Activated CD4-positive, alpha-beta T cell treated with anti-CD3 and anti-CD28 coated beads for 4 hours (primary cell): Measurements from ENCODE around the gene ABHD18.
"Not testable (repeated sequence)": the region's sequence is repeated elsewhere in the genome, so short reads cannot be mapped to it uniquely, and the experiment has no call there.

Experiments used
- DNase-seq, 2 donors: peaks; one replicate each; pipeline ENCODE4 v3.0.0-alpha.2; 2020

Gene ABHD18

GRCh38 chr4:127965062-127965802 lies at the start of gene ABHD18, which contains the start of gene MFSD8:
TSS of gene ABHD18 (plus strand) at chr4:127965406. CDS start at chr4:127982956, 17,550 bp downstream.
TSS of gene MFSD8 (minus strand) at chr4:127965173. CDS start at chr4:127965133, 40 bp downstream.
- peak; percentile 99 for DNase-seq

DNA sequence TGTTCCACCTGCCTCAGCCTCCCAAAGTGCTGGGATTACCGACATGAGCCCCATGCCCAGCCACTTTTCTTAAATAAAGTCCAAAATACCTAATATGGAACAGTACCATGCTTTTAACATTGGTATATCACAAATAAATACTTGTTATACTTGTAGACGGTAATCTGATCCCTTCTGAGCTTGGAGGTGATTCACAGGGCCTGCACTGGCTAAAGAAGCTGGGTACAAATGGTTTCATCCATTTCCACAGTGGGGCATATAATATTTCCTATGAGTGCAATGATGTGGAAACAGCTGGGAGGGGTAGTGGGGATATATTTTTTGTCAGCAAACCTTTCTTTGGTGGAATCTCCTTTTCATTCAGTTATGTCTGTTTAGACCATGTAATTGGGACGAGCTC lies 48.7 kb upstream of the ABHD18 start:
- no peak for DNase-seq

- no peak for DNase-seq
These were observed 48.1 kb upstream of the ABHD18 start for GRCh38 chr4:127917151-127917550.

GRCh38 chr4:127920521-127920920 lies 44.7 kb upstream of the ABHD18 start:
- no peak for DNase-seq

GRCh38 chr4:127922226-127922625 lies 43.0 kb upstream of the ABHD18 start:
- no peak for DNase-seq

DNA sequence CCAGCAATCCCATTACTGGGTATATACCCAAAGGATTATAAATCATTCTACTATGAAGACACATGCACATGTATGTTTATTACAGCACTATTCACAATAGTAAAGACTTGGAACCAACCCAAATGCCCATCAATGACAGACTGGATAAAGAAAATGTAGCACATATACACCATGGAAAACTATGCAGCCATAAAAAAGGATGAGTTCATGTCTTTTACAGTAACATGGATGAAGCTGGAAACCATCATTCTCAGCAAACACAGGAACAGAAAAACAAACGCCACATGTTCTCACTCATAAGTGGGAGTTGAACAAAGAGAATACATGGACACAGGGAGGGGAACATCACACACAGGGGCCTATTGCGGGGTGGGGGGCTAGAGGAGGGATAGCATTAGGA lies 39.5 kb upstream of the ABHD18 start:
- DNase-seq, result not testable (repeated sequence)

DNA sequence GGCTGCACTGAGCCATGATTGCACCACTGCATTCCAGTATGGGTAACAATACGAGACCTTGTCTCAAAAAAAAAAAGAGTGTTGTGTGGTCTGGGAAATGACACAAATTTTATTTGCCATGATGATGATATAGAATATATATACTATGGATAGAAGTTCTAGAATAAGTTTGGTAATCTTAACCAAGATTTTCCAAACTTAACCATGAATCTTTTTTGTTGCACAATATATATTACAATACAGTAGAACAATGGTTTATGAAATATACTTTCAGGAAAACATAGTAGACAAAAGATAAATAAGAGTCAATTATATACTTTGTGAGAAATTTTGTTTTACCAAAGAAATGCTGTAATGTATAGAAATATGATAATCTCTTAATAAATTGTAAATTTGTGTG lies 35.0 kb upstream of the ABHD18 start:
- DNase-seq, result no peak

GRCh38 chr4:127931836-127932235 lies 33.4 kb upstream of the ABHD18 start:
- not testable (repeated sequence) for DNase-seq

- no peak for DNase-seq
These were observed 28.2 kb upstream of the ABHD18 start for GRCh38 chr4:127936974-127937373.

- no peak for DNase-seq
These were observed 8.1 kb upstream of the ABHD18 start for GRCh38 chr4:127957105-127957504.

DNA sequence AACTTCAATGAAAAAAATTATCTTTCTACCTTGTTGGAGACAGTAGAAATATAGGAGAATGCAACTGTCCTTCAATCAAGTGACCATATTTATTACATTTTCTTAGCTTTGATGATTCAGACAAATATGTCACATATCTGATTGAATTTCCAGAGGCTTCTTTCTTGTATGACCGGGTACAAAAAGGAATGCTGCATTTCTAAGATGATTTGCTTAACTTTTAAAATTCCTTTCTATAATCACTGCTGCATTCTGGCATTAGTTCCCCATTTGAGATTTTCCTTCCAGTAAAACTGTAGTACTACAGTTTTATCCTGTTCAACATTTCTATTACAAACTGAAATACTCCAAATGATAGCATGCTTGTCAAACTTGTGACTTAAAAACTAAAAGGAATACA lies 5.4 kb upstream of the ABHD18 start:
- DNase-seq, result no peak

- DNase-seq, result not testable (repeated sequence)
These were observed 1.4 kb upstream of the ABHD18 start for GRCh38 chr4:127963633-127964398.

DNA sequence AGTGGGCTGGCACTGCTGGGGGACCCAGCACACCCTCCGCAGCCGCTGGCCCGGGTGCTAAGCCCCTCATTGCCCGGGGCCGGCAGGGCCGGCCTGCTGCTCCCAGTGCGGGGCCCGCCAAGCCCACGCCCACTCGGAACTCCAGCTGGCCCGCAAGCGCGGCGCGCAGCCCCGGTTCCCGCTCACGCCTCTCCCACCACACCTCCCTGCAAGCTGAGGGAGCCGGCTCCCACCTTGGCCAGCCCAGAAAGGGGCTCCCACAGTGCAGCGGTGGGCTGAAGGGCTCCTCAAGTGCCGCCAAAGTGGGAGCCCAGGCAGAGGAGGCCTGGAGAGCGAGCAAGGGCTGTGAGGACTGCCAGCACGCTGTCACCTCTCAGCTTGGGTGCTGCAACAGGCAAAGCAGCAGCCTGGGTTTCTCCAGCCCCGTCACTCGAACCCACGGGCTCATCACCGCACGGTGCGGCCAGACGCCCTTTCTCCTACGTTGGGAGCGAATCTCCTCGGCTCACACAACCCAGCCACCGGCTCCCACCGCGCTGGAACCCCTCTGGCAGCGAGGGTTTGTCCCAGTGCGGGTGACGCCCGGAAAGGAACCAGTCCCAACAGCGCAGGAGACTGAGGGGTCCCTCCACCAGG lies 662 bp upstream of the ABHD18 start:
- peak in 1 of 2 donors; percentile 19 for DNase-seq

DNA sequence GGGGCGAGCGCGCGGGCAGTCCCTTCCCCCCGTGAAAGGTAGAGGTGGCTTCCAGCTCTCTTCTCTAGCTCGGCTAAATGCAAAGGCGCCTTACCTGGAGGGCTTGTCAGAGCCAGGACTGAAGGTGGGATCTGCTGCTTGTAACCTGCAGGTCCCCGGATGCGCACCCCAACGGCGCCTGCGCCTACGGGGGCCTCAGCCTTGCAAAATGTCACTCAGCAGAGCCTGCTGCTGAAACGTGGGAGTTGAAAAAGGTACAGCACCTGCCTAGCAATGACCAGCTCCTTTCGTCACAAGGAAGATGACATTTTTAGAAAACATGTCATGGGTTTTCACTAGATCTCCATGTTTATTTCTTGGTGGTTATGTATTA lies 583 bp downstream of the ABHD18 start:
- peak; percentile 66 to 68 for DNase-seq

DNA sequence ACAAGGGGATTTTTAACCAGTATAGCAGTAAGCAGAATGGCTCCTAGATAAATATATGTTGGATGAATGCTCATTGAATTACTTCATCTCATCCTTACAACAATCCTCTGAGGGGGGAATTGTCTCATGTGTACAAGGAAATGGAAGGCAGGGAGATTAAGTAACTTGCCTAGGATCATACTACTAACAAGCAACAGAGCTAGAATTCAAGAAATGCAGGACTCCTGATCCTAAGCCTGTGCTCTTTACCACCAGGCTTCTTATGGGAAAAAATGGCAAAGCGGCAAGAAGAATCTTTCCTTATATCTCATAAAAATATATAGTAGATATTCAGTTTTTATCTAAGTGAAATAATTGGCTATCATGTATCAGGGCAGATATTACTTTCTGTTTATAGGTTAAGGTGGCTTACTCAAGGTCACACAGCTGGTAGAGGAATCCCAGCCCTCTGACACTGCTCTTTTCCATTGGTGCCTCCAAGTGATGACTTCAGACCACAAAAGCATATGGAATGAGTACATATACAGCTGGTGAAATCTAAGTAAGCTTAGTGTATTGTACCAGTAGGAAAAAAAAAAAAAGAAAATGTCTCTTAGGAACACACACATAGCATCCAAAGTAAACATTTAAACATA lies 2.1 kb downstream of the ABHD18 start:
- no peak for DNase-seq

GRCh38 chr4:127968586-127968985 lies 3.4 kb downstream of the ABHD18 start:
- DNase-seq, result no peak

GRCh38 chr4:127970925-127971324 lies 5.7 kb downstream of the ABHD18 start:
- DNase-seq, result not testable (repeated sequence)

GRCh38 chr4:127975121-127975770 lies 10.0 kb downstream of the ABHD18 start:
- no peak for DNase-seq

- no peak for DNase-seq
These were observed 13.7 kb downstream of the ABHD18 start for GRCh38 chr4:127978930-127979329.

DNA sequence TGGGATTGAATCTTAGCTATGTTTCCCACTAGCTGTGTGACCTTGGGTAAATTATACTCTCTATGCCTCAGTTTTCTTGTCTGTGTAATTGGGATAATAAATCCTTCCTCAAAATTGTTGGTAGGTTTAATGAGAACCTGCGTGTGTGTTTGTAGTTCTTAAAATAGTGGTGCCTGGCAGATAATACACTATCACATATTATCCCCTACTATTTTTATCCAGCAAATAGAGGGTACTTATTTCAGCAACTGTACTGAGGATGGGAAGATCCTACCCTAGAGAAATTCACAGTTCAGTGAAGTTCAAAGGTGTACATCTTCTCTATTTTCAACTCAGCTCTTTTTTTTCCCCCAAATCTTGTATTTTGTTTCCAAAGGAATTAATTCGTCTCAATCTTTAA lies 17.2 kb downstream of the ABHD18 start:
- DNase-seq, result no peak

DNA sequence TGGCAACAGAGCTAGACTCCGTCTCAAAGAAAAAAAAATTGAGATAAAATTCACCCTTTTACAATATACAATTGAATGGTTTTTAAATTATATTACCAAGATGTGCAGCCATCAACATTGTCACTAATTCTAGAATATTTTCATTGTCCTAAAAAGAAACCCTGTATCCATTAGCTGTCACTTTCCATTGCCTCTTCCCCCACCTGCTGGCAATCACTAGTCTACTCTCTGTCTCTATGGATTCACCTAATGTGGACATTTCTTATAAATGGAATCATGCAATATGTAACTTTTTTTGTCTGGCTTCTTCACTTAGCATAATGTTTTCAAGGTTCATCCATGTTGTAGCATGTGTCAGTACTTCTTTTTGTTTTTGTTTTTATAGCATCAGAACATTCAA lies 20.8 kb downstream of the ABHD18 start:
- DNase-seq, result no peak

DNA sequence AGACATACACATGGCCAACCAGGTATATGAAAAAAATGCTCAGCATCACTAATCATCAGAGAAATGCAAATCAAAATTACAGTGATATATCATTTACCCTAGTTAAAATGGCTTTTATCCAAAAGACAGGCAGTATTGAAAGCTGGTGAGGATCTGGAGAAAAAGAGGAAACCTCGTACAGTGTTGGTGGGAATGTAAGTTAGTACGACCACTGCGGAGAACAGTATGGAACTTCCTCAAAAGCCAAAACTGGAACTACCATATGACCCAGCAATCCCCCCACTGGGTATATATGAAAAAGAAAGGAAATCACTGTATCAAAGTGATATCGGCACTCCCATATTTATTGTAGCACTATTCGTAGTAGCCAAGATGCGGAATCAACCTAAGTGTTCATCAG lies 23.4 kb downstream of the ABHD18 start:
- no peak for DNase-seq

DNA sequence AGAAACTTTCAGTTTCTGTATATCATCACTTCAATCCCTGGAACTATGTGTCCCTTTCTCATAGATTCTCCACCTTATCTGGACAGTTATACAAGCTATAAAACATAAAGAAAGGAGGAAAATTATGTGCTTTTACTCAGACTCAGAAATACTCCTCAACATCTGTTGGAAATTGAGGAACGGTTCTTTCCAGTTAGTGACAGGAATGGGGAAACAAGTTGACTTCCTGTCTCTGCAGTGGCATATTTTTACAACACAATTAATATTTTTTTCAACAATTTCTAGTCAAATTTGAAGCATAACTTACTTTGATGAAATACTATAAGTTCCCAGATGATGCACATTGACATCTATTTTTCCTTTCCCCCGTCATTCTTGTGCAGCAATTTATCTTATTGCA lies 27.9 kb downstream of the ABHD18 start:
- DNase-seq, result no peak
